VCaP (cell line): ENCODE data around the gene SMURF2.
"Not testable (repeated sequence)": the region's sequence is repeated elsewhere in the genome, so short reads cannot be mapped to it uniquely, and the experiment has no call there.

Experiments used
- H3K27ac ChIP-seq: fragments of 450-650 bp; 2 replicates; pipeline ENCODE4 v1.5.1; 2017
- TF ChIP-seq, protein P1 (sequence below): fragments of 450-650 bp; conservative IDR thresholded peaks from 2 replicates; pipeline ENCODE4 v1.5.1; 2017; ENCODE audit warnings: mild to moderate bottlenecking, moderate library complexity

SMURF2 gene

DNA sequence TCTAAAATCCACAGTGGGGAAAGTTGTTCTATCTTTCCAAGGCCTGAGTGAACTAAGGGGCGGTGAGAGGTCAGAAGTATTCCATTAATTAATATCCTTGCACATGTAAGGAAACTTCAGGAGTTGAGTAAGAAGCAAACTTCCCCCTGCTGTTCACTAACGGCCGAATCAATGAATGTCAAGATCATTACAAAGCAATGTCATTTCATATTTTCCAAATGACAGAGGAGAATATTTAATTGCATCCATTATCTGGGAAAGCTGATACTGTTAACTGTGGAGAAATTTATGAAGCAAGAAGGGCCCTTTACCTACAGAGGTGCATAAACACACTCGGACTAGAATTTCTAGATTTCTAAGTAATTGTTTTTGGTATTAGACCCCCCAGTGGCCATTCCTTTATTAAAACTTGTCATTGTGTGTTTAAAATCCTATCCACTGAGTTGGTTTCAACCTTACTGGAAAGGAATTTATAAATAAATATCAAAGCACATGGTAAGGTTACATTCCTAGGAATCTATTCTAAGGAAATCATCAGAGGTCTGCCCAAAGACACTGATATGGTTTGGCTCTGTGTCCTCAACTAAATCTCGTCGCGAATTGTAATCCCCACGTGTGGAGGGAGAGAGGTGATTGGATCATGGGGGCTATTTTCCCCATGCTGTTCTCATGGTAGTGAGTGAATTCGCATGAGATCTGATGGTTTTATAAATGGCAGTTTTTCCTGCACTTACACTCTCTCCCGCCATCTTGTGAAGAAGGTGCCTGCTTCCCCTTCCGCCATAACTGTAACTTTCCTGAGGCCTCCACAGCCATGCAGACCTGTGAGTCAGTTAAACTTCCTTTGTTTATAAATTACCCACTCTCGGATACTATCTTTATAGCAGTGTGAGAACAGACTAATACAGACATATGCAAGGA, 20.4 kb upstream of the SMURF2 start:
- TF ChIP-seq, protein P1, sequence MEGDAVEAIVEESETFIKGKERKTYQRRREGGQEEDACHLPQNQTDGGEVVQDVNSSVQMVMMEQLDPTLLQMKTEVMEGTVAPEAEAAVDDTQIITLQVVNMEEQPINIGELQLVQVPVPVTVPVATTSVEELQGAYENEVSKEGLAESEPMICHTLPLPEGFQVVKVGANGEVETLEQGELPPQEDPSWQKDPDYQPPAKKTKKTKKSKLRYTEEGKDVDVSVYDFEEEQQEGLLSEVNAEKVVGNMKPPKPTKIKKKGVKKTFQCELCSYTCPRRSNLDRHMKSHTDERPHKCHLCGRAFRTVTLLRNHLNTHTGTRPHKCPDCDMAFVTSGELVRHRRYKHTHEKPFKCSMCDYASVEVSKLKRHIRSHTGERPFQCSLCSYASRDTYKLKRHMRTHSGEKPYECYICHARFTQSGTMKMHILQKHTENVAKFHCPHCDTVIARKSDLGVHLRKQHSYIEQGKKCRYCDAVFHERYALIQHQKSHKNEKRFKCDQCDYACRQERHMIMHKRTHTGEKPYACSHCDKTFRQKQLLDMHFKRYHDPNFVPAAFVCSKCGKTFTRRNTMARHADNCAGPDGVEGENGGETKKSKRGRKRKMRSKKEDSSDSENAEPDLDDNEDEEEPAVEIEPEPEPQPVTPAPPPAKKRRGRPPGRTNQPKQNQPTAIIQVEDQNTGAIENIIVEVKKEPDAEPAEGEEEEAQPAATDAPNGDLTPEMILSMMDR, result no peak
- H3K27ac ChIP-seq, result no peak overlapping the region

DNA sequence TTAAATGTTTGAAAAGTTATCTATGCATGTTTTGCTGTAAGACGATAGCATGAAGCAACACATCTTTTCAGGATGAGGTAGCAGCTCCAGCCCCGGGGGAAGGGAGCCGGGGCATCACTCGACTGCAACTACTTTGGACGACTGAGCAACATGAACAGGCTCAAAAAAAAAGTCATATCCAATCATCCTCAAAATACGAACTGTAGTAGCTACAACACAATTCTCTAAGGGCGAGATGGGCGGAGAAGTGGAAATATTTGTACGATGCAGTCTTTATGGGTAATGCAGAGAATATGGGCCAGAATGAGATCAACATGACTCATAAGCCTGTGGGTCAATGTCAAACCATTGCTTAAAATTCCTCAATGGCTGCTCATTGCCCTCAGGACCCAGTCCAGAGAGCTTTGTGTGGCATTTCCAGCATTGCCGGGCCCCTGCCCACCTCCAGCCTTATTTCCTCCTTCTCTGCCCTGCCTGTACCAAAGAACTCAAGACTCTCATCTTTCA, 17.7 kb upstream of the SMURF2 start:
- no peak overlapping the region for H3K27ac ChIP-seq
- TF ChIP-seq, protein P1, result no peak

DNA sequence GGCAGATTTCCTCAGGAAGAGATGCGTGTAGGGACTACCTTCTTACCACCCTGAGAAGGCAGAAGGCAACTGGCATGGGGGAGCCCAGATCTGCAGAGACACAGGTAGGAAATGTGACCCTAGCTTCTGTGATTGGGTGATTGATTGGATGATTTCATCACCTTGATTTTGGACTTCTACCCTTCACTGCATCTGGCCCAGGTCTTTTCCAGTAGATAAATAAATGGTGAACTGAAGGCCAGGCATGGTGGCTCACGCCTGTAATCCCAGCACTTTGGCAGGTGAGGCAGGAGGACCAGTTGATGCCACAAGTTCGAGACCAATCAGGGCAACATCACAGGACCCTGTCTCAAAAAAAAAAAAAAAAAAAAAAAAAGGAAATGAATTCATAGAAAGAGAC, 14.7 kb upstream of the SMURF2 start:
- TF ChIP-seq, protein P1, result no peak
- no peak overlapping the region for H3K27ac ChIP-seq

DNA sequence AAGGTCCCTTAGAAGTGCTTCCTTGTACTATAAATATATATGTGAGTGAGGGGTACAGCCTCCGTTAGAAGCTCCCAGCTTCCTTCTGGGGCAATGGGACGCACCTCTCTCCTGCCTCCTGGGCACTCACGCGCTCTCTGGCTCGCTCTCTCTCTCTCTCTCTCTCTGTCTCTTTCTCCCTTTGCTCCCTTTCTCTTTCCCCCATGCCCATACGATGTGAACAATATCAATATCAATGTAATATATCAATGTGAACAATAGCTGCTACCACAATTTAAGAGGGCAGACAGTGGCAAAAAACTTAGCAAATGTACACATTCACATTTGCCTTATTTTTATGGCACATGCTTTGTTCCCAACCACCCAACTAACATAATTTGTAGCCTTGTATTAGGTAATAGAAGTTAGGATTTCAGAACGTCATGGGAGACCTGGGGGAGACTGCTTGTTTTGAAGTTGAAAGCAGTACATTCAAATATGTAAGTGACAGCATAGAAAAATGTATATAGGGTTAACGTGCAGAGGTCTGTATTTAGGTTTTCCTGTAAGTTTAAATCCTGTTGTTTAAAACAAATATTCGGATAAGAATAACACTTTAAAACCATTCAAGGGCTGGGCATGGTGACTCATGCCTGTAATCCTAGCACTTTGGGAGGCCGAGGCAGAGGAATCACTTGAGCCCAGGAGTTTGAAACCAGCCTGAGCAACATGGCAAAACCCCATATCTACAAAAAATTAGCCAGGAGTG, 8.9 kb upstream of the SMURF2 start:
- H3K27ac ChIP-seq, result not testable (repeated sequence)

DNA sequence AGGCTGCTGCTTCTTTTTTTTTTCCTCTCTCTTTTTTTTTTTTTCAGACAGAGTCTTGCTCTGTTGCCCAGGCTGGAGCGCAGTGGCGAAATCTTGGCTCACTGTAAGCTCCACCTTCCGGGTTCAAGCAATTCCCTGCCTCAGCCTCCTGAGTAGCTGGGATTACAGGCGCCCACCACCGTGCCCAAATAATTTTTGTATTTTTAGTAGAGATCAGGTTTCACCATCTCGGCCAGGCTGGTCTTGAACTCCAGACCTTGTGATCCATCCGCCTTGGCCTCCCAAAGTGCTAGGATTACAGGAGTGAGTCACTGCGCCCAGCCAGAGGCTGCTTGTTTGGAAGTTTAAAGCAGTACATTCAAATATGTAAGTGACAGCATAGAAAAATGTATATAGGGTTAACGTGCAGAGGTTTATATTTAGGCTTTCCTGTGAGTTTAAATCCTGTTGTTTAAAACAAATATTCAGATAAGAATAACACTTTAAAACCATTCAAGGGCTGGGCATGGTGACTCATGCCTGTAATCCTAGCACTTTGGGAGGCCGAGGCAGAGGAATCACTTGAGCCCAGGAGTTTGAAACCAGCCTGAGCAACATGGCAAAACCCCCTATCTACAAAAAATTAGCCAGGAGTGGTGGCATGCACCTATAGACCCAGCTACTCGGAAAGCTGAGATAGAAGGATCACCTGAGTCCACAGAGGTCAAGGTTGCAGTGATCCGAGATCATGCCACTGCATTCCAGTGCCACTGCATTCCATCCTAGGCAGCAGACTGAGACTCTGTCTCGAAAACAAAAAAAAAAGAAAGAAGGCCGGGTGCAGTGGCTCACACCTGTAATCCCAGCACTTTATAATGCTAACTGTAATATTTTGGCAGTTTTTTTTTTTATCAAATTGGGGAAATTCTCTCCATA, 6.0 kb upstream of the SMURF2 start:
- H3K27ac ChIP-seq, result not testable (repeated sequence)

DNA sequence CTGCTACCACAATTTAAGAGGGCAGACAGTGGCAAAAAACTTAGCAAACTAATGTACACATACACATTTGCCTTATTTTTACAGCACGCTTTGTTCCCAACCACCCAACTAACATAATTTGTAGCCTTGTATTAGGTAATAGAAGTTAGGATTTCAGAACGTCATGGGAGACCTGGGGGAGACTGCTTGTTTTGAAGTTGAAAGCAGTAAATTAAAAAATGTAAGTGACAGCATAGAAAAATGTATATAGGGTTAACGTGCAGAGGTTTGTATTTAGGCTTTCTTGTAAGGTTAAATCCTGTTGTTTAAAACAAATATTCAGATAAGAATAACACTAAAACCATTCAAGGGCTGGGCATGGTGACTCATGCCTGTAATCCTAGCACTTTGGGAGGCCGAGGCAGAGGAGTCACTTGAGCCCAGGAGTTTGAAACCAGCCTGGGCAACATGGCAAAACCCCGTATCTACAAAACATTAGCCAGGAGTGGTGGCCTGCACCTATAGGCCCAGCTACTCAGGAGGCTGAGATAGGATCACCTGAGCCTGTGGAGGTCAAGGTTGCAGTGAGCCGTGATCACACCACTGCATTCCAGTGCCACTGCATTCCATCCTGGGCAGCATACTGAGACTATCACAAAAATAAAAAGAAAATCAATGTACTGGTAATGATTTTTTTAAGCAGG, 2.3 kb upstream of the SMURF2 start:
- H3K27ac ChIP-seq, result not testable (repeated sequence)

DNA sequence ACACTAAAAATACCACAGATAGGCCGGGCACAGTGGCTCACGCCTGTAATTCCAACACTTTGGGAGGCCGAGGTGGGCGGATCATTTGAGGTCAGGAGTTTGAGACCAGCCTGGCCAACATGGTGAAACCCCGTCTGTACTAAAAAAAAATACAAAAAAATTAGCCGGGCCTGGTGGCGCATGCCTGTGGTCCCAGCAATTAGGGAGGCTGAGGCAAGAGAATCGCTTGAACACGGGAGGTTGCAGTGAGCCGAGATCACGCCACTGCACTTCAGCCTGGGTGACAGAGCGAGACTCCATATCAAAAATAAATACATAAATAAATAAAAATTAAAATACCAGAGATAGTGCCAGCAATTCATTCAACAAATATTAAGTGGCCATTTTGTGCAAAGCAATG, 1.7 kb upstream of the SMURF2 start:
- H3K27ac ChIP-seq, result not testable (repeated sequence)

DNA sequence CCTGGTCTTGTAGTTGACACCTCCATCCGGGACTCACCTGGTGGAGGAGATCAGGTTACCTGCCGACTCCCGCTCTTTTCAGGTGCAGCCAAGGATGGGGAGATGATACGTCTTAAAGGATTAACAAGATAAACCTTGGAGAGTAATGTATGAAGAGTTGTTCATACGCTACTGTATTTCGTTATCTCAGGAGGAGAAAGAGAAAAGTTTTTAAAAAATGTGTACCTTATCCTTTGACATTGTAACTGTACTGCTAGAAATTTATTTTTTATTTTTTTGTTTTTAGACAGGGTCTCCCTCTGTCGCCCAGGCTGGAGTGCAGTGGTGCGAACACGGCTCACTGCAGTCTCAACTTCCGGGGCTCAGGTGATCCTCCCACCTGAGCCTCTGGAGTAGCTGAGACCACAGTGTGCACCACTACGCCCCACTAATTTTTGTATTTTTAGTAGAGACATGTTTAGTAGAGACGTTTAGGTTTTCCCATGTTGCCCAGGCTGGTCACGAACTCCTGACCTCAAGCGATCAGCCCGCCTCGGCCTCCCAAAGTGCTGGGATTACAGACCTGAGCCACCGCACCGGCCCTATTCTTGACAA, 764 bp upstream of the SMURF2 start:
- peak overlapping the region; percentile 90 for H3K27ac ChIP-seq

More for the DNA sequence above, 764 bp upstream of the SMURF2 start:
- TF ChIP-seq, protein P1, result no peak
